HepG2 (cell line): Measurements from ENCODE around the gene FETUB. TPM values are rescaled to one million over a fixed set of nuclear protein-coding genes. Genes with fewer than 3 reads are reported as not detected.
A peak's percentile ranks its signal among the peaks of the same experiment; 100 is the strongest.

Experiments
- DNMT1 ChIP-seq: sonication (generic); formaldehyde crosslinking; IDR thresholded peaks from 2 replicates; pipeline ENCODE4 v1.5.1; 2020; ENCODE audit warnings: mild to moderate bottlenecking, missing genetic modification reagents
- HNF4G ChIP-seq, 2 experiments: sonication (generic) in 1 of 2; formaldehyde crosslinking in 1 of 2; IDR thresholded peaks; 2 replicates each; pipeline versions ENCODE4 v1.4.0 to v1.6.1; 2011 to 2020; ENCODE audit warnings: borderline replicate concordance in 2 of 2, low read depth in 2 of 2, mild to moderate bottlenecking in 2 of 2, low read length in 1 of 2, missing genetic modification reagents in 1 of 2, moderate library complexity in 1 of 2
- KDM6A ChIP-seq: IDR thresholded peaks from 2 replicates; pipeline ENCODE4 v1.6.1; 2016; ENCODE audit warnings: low read depth
- MED13 ChIP-seq: sonication (generic); formaldehyde crosslinking; IDR thresholded peaks from 2 replicates; pipeline ENCODE4 v1.5.0; 2020; ENCODE audit warnings: missing genetic modification reagents
- PITX1 ChIP-seq: sonication (generic); formaldehyde crosslinking; IDR thresholded peaks from 2 replicates; pipeline ENCODE4 v1.5.1; 2020; ENCODE audit warnings: mild to moderate bottlenecking, missing genetic modification reagents
- RAD21 ChIP-seq: fragments of 450-650 bp; formaldehyde crosslinking; IDR thresholded peaks from 2 replicates; pipeline ENCODE4 v1.5.0; 2020; ENCODE audit warnings: mild to moderate bottlenecking
- SRY ChIP-seq: sonication (generic); formaldehyde crosslinking; IDR thresholded peaks from 2 replicates; pipeline ENCODE4 v1.8.0; 2022; ENCODE audit warnings: mild to moderate bottlenecking, missing genetic modification reagents
- TSC22D2 ChIP-seq: sonication (generic); formaldehyde crosslinking; IDR thresholded peaks from 2 replicates; pipeline ENCODE4 v1.5.1; 2020; ENCODE audit warnings: missing genetic modification reagents, mild to moderate bottlenecking, borderline replicate concordance
- ZNF274 ChIP-seq: sonication (generic); formaldehyde crosslinking; IDR thresholded peaks from 2 replicates; pipeline ENCODE4 v1.5.1; 2020; ENCODE audit warnings: mild to moderate bottlenecking, missing genetic modification reagents
- ZNF563 ChIP-seq: sonication (generic); formaldehyde crosslinking; IDR thresholded peaks from 2 replicates; pipeline ENCODE4 v1.8.0; 2022; ENCODE audit warnings: mild to moderate bottlenecking, moderate library complexity, missing genetic modification reagents
- ZNF570 ChIP-seq: sonication (generic); formaldehyde crosslinking; IDR thresholded peaks from 2 replicates; pipeline ENCODE4 v1.4.0; 2020; ENCODE audit warnings: mild to moderate bottlenecking, missing genetic modification reagents, borderline replicate concordance
- ZNF607 ChIP-seq: sonication (generic); formaldehyde crosslinking; IDR thresholded peaks from 2 replicates; pipeline ENCODE4 v1.5.1; 2020; ENCODE audit warnings: missing genetic modification reagents, mild to moderate bottlenecking, borderline replicate concordance
- polyA plus RNA-seq, 8 experiments: library from polyadenylated mRNA; depleted of rRNA in 3 of 8; stranded (reverse) in 7 of 8; unstranded in 1 of 8; fragments of >200 nt; fragmentation: Illumina TruSeq in 4 of 8; extraction: Trizol in 4 of 8; gene quantifications; 2 replicates each; pipeline versions ENCODE4 v1.2.1 to v1.2.3, GENCODE V29; 2011 to 2016; ENCODE audit warnings: low read depth in 4 of 8, missing spikeins in 1 of 8, mixed read lengths in 1 of 8; ENCODE audit not compliant: insufficient read depth in 1 of 8
- total RNA-seq, 5 experiments: library from RNA; depleted of rRNA; stranded (reverse); fragments of >200 nt; fragmentation: Illumina TruSeq; extraction: Trizol; gene quantifications; 2 replicates each; pipeline ENCODE4 v1.2.3, GENCODE V29; 2016; ENCODE audit warnings: low read depth in 1 of 5
- TF ChIP-seq, protein P1 (sequence below): IDR thresholded peaks from 2 replicates; pipeline ENCODE4 v1.6.1; 2016; ENCODE audit warnings: missing genetic modification reagents, missing compliant biosample characterization
- TF ChIP-seq, protein P2 (sequence below): sonication (generic); formaldehyde crosslinking; IDR thresholded peaks from 2 replicates; pipeline ENCODE4 v1.5.0; 2020; ENCODE audit warnings: missing genetic modification reagents, mild to moderate bottlenecking, borderline replicate concordance
- TF ChIP-seq, protein P3 (sequence below): IDR thresholded peaks from 2 replicates; pipeline ENCODE4 v1.6.1; 2016; ENCODE audit warnings: low read depth, borderline replicate concordance
- TF ChIP-seq, protein P4 (sequence below): sonication (generic); formaldehyde crosslinking; IDR thresholded peaks from 2 replicates; pipeline ENCODE4 v1.4.0; 2020; ENCODE audit warnings: missing genetic modification reagents, borderline replicate concordance
- TF ChIP-seq, protein P5 (sequence below): sonication (generic); formaldehyde crosslinking; IDR thresholded peaks from 2 replicates; pipeline ENCODE4 v1.8.0; 2022; ENCODE audit warnings: mild to moderate bottlenecking, missing genetic modification reagents, borderline replicate concordance

Gene FETUB
- total and polyA plus RNA-seq, 2 of the 13 experiments (the other 11 are each of a cell fraction or from before 2014, with no cell fraction given): 2.1 to 4.4 TPM

DNA sequence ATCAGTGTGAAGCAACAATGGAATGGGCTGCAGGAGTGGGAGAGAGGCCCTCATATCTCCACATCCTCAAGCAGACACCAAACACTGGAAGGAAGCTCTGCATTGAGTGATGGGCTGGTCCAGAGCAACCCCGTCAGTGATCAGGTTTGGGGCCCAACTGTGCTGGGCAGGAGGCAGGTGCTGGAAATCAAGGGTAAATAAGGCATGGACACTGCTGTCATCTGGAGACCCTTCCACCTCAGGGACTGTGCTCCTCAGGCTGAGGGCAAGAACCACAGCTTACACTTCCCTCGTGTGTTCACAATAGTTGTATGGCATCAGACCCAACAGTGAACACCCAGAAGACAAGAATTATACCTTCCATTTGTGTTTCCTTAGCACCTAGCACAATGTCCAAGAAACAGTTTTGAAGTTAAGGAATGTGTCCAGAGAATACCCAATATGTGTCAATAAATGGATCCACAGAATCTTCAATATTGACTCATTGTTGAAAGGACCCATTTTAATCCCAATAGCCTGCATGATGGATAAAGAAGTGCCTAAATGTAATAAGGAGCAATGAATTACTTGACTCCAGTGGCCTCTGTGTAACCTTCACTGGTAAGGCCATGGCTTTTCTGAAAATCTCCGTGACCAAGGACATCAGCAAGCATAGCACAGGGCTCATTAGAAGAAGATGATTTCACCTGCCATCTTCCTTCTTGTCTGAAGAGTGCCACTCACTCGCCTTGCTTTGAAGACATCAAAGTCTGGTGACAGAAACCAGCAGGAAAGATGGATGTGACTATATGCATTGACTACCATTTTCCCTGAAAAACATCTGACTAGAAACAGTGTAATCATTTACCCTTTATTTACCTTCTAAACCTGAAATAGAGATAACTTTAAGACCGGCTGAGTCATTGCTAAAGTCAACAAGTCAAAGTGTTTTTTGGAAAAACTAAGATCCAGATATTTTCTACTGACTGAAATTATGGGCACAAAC, 34.3 kb upstream of the FETUB start (continued):
- TF ChIP-seq, protein P1, sequence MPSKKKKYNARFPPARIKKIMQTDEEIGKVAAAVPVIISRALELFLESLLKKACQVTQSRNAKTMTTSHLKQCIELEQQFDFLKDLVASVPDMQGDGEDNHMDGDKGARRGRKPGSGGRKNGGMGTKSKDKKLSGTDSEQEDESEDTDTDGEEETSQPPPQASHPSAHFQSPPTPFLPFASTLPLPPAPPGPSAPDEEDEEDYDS (CRISPR knock-in tag): peak; percentile 75
- peak; percentile 12; the same call in 1 of the 2 replicates for TF ChIP-seq RAD21 (CRISPR knock-in tag)
- peak; percentile 45; the same call in 1 of the 2 replicates for TF ChIP-seq HNF4G (IDR thresholded peaks at IDR 0.05; ENCODE audit: borderline replicate concordance, low read depth, low read length)
- no peak for TF ChIP-seq HNF4G (CRISPR knock-in tag; IDR thresholded peaks at IDR 0.05; ENCODE audit: borderline replicate concordance, low read depth)
- TF ChIP-seq, protein P2, sequence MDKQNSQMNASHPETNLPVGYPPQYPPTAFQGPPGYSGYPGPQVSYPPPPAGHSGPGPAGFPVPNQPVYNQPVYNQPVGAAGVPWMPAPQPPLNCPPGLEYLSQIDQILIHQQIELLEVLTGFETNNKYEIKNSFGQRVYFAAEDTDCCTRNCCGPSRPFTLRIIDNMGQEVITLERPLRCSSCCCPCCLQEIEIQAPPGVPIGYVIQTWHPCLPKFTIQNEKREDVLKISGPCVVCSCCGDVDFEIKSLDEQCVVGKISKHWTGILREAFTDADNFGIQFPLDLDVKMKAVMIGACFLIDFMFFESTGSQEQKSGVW (CRISPR knock-in tag): no peak
- TF ChIP-seq, protein P3, sequence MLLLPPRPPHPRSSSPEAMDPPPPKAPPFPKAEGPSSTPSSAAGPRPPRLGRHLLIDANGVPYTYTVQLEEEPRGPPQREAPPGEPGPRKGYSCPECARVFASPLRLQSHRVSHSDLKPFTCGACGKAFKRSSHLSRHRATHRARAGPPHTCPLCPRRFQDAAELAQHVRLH (CRISPR knock-in tag): 0 out of 2 replicates have a peak, but pooled peaks have one; percentile 22
- no peak for TF ChIP-seq ZNF563 (CRISPR knock-in tag)
- peak; percentile 83 for TF ChIP-seq MED13 (CRISPR knock-in tag)
- TF ChIP-seq ZNF570 (CRISPR knock-in tag): no peak
- TF ChIP-seq DNMT1 (CRISPR knock-in tag): no peak
- TF ChIP-seq ZNF274 (CRISPR knock-in tag): no peak
- no peak for TF ChIP-seq ZNF607 (CRISPR knock-in tag)
- TF ChIP-seq SRY: no peak
- no peak for TF ChIP-seq TSC22D2 (CRISPR knock-in tag)
- TF ChIP-seq KDM6A (CRISPR knock-in tag): peak; percentile 71
- TF ChIP-seq, protein P4, sequence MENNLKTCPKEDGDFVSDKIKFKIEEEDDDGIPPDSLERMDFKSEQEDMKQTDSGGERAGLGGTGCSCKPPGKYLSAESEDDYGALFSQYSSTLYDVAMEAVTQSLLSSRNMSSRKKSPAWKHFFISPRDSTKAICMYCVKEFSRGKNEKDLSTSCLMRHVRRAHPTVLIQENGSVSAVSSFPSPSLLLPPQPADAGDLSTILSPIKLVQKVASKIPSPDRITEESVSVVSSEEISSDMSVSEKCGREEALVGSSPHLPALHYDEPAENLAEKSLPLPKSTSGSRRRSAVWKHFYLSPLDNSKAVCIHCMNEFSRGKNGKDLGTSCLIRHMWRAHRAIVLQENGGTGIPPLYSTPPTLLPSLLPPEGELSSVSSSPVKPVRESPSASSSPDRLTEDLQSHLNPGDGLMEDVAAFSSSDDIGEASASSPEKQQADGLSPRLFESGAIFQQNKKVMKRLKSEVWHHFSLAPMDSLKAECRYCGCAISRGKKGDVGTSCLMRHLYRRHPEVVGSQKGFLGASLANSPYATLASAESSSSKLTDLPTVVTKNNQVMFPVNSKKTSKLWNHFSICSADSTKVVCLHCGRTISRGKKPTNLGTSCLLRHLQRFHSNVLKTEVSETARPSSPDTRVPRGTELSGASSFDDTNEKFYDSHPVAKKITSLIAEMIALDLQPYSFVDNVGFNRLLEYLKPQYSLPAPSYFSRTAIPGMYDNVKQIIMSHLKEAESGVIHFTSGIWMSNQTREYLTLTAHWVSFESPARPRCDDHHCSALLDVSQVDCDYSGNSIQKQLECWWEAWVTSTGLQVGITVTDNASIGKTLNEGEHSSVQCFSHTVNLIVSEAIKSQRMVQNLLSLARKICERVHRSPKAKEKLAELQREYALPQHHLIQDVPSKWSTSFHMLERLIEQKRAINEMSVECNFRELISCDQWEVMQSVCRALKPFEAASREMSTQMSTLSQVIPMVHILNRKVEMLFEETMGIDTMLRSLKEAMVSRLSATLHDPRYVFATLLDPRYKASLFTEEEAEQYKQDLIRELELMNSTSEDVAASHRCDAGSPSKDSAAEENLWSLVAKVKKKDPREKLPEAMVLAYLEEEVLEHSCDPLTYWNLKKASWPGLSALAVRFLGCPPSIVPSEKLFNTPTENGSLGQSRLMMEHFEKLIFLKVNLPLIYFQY (CRISPR knock-in tag): no peak
- peak; percentile 81 for TF ChIP-seq PITX1 (CRISPR knock-in tag)
- TF ChIP-seq, protein P5, sequence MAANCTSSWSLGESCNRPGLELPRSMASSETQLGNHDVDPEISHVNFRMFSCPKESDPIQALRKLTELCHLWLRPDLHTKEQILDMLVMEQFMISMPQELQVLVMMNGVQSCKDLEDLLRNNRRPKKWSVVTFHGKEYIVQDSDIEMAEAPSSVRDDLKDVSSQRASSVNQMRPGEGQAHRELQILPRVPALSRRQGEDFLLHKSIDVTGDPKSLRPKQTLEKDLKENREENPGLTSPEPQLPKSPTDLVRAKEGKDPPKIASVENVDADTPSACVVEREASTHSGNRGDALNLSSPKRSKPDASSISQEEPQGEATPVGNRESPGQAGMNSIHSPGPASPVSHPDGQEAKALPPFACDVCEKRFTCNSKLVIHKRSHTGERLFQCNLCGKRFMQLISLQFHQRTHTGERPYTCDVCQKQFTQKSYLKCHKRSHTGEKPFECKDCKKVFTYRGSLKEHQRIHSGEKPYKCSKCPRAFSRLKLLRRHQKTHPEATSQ (CRISPR knock-in tag): peak; percentile 57; the same call in 1 of the 2 replicates
